ENCODE results near the gene PITPNC1. TPM values are rescaled to one million over a fixed set of nuclear protein-coding genes. Genes with fewer than 3 reads are reported as not detected.

The PITPNC1 gene
- total RNA-seq, 1 donor from 2014 or later, result 12.4 TPM

DNA sequence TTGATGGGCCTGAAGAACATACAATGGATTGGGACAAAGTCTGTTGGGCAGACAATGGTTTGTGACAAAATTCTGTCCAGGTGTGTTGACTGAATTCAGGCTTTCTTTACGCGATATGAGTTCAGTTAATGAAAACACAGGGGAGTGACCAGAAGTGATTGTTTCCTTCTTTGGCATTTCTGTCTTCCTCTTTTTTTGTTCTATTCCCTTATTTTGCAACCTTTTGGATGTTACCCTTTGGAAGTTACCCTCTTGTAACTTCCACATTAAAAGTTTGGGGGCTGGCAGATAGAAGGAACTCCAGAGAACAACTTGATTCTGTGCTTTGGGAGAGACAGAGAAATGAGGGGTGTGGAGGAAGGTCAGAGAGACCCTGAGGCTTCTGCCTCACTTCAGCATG is 126.7 kb downstream of the PITPNC1 start:
- Histone ChIP-seq H3K4me1 (ENCODE audit: insufficient read depth, low read length) (no peaks in the 10 kb centered on the region), H3K27me3 (ENCODE audit: insufficient read depth, low read length) (no peaks in the 10 kb centered on the region), H3K27ac (ENCODE audit: low read depth, low read length) (no peak overlapping the region), H3K9ac (ENCODE audit: low read length) (no peak overlapping the region), H2AFZ (ENCODE audit: low read depth, low read length) (no peak overlapping the region), H3K79me2 (ENCODE audit: insufficient read depth, low read length) (no peaks in the 10 kb centered on the region), H4K20me1 (ENCODE audit: insufficient read depth, low read length) (no peaks in the 10 kb centered on the region), H3K4me2 (ENCODE audit: low read length) (no peak overlapping the region), H3K4me3 (ENCODE audit: insufficient read depth, low read depth, low read length) (no peak overlapping the region), H3K36me3 (ENCODE audit: insufficient read depth, low read length) (no peaks in the 10 kb centered on the region), H3K9me3 (ENCODE audit: insufficient read depth, low read depth, low read length) (peaks cover 3% of the 10 kb centered on the region)
- peaks cover 2% of the 10 kb centered on the region for H3K36me3 Mint-ChIP-seq (ENCODE audit: low read depth, unreplicated experiment)
- no peak overlapping the region for H3K27ac Mint-ChIP-seq (ENCODE audit: unreplicated experiment)
- peaks cover 15% of the 10 kb centered on the region for H3K4me1 Mint-ChIP-seq (ENCODE audit: low read depth, unreplicated experiment)
- FAIRE-seq (no peak), DNase-seq (ENCODE audit: low read depth) (no peak)
- H3K4me3 Mint-ChIP-seq (ENCODE audit: unreplicated experiment), result no peak overlapping the region
- TF ChIP-seq, protein P1, sequence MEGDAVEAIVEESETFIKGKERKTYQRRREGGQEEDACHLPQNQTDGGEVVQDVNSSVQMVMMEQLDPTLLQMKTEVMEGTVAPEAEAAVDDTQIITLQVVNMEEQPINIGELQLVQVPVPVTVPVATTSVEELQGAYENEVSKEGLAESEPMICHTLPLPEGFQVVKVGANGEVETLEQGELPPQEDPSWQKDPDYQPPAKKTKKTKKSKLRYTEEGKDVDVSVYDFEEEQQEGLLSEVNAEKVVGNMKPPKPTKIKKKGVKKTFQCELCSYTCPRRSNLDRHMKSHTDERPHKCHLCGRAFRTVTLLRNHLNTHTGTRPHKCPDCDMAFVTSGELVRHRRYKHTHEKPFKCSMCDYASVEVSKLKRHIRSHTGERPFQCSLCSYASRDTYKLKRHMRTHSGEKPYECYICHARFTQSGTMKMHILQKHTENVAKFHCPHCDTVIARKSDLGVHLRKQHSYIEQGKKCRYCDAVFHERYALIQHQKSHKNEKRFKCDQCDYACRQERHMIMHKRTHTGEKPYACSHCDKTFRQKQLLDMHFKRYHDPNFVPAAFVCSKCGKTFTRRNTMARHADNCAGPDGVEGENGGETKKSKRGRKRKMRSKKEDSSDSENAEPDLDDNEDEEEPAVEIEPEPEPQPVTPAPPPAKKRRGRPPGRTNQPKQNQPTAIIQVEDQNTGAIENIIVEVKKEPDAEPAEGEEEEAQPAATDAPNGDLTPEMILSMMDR (IDR thresholded peaks at IDR 0.05; ENCODE audit: insufficient read depth, low read depth, low read length), result no peak
- TF ChIP-seq EZH2 (IDR thresholded peaks at IDR 0.05; ENCODE audit: insufficient read depth, low read length), result no peak
- peaks cover 7% of the 10 kb centered on the region for H3K9me3 Mint-ChIP-seq (ENCODE audit: unreplicated experiment)
- no peaks in the 10 kb centered on the region for H3K27me3 Mint-ChIP-seq (ENCODE audit: low read depth, unreplicated experiment)

DNA sequence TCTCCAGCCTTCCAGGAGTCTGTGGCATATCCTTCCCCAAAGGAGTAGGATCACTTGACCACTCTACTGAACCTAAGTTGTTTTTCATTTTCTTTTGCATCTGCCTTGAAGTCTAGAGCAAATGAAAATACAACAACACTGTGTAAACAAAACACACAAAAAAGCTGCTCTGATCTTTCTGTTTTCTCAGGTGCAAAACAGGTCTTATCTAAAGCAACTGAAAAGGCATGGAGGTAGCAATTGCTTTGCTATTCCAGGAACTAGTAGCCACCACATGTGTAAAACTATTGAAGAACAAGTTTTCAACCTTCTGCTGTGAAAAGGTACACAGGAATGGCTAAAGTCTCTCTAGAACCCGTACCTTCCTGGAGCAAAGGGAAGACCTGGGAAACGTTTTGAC is 127.1 kb downstream of the PITPNC1 start:
- Histone ChIP-seq H3K4me2 (ENCODE audit: low read length) (no peak overlapping the region), H3K27me3 (ENCODE audit: insufficient read depth, low read length) (no peaks in the 10 kb centered on the region), H3K4me1 (ENCODE audit: insufficient read depth, low read length) (no peaks in the 10 kb centered on the region), H3K9ac (ENCODE audit: low read length) (no peak overlapping the region), H4K20me1 (ENCODE audit: insufficient read depth, low read length) (no peaks in the 10 kb centered on the region), H3K27ac (ENCODE audit: low read depth, low read length) (no peak overlapping the region), H3K4me3 (ENCODE audit: insufficient read depth, low read depth, low read length) (no peak overlapping the region), H3K79me2 (ENCODE audit: insufficient read depth, low read length) (no peaks in the 10 kb centered on the region), H3K9me3 (ENCODE audit: insufficient read depth, low read depth, low read length) (peaks cover 3% of the 10 kb centered on the region), H3K36me3 (ENCODE audit: insufficient read depth, low read length) (no peaks in the 10 kb centered on the region), H2AFZ (ENCODE audit: low read depth, low read length) (no peak overlapping the region)
- peaks cover 2% of the 10 kb centered on the region for H3K36me3 Mint-ChIP-seq (ENCODE audit: low read depth, unreplicated experiment)
- no peak for TF ChIP-seq EZH2 (IDR thresholded peaks at IDR 0.05; ENCODE audit: insufficient read depth, low read length)
- TF ChIP-seq, protein P1 (IDR thresholded peaks at IDR 0.05; ENCODE audit: insufficient read depth, low read depth, low read length), result no peak
- H3K4me3 Mint-ChIP-seq (ENCODE audit: unreplicated experiment), result no peak overlapping the region
- no peak for FAIRE-seq
- no peaks in the 10 kb centered on the region for H3K27me3 Mint-ChIP-seq (ENCODE audit: low read depth, unreplicated experiment)
- peaks cover 15% of the 10 kb centered on the region for H3K4me1 Mint-ChIP-seq (ENCODE audit: low read depth, unreplicated experiment)
- no peak overlapping the region for H3K27ac Mint-ChIP-seq (ENCODE audit: unreplicated experiment)
- DNase-seq (ENCODE audit: low read depth), result no peak
- peaks cover 7% of the 10 kb centered on the region for H3K9me3 Mint-ChIP-seq (ENCODE audit: unreplicated experiment)

DNA sequence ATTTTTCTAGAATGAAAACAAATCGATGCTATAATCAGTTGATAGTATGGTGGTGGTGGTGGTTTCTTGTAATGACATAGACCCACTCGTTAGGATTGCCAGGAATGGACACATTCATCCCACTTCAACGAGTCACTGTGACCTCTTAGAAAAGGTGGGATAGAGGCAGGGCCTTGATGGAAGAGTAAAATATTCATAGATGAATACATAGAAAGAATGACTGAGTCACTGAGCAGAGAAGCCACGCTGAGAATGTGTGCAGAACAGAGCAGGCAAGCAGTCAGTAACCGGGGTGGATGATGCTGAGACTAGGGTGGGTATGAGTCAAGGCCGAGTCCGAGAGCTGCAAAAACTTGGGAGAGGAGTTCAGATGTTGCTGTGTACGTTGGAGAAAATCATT is 129.9 kb downstream of the PITPNC1 start:
- H3K9me3 ChIP-seq (ENCODE audit: insufficient read depth, low read depth, low read length), result peaks cover 3% of the 10 kb centered on the region
- FAIRE-seq (no peak), DNase-seq (ENCODE audit: low read depth) (peak; percentile 89)
- H3K36me3 ChIP-seq (ENCODE audit: insufficient read depth, low read length), result no peaks in the 10 kb centered on the region
- H3K4me3 ChIP-seq (ENCODE audit: insufficient read depth, low read depth, low read length), result no peak overlapping the region
- no peak overlapping the region for H2AFZ ChIP-seq (ENCODE audit: low read depth, low read length)
- Mint-ChIP-seq H3K4me1 (ENCODE audit: low read depth, unreplicated experiment) (peaks cover 18% of the 10 kb centered on the region), H3K9me3 (ENCODE audit: unreplicated experiment) (peaks cover 7% of the 10 kb centered on the region), H3K27me3 (ENCODE audit: low read depth, unreplicated experiment) (no peaks in the 10 kb centered on the region), H3K27ac (ENCODE audit: unreplicated experiment) (peak overlapping the region; percentile 43), H3K4me3 (ENCODE audit: unreplicated experiment) (no peak overlapping the region), H3K36me3 (ENCODE audit: low read depth, unreplicated experiment) (peaks cover 4% of the 10 kb centered on the region)
- no peaks in the 10 kb centered on the region for H3K27me3 ChIP-seq (ENCODE audit: insufficient read depth, low read length)
- peak overlapping the region; percentile 62 for H3K27ac ChIP-seq (ENCODE audit: low read depth, low read length)
- H3K4me1 ChIP-seq (ENCODE audit: insufficient read depth, low read length), result no peaks in the 10 kb centered on the region
- H3K79me2 ChIP-seq (ENCODE audit: insufficient read depth, low read length), result no peaks in the 10 kb centered on the region
- peak overlapping the region; percentile 50 for H3K9ac ChIP-seq (ENCODE audit: low read length)
- no peaks in the 10 kb centered on the region for H4K20me1 ChIP-seq (ENCODE audit: insufficient read depth, low read length)
- H3K4me2 ChIP-seq (ENCODE audit: low read length), result peak overlapping the region; percentile 51
- TF ChIP-seq, protein P1 (IDR thresholded peaks at IDR 0.05; ENCODE audit: insufficient read depth, low read depth, low read length), result no peak
- TF ChIP-seq EZH2 (IDR thresholded peaks at IDR 0.05; ENCODE audit: insufficient read depth, low read length), result no peak
